HG03469 (cell line): Measurements from ENCODE around the gene PROS1.

Source experiments
- ATAC-seq: cut with Tn5 transposase; IDR thresholded peaks from one replicate; pipeline ENCODE4 v1.9.1; 2021; ENCODE audit warnings: mild to moderate bottlenecking, moderate library complexity, moderate number of reproducible peaks; ENCODE audit not compliant: unreplicated experiment

Gene PROS1

DNA sequence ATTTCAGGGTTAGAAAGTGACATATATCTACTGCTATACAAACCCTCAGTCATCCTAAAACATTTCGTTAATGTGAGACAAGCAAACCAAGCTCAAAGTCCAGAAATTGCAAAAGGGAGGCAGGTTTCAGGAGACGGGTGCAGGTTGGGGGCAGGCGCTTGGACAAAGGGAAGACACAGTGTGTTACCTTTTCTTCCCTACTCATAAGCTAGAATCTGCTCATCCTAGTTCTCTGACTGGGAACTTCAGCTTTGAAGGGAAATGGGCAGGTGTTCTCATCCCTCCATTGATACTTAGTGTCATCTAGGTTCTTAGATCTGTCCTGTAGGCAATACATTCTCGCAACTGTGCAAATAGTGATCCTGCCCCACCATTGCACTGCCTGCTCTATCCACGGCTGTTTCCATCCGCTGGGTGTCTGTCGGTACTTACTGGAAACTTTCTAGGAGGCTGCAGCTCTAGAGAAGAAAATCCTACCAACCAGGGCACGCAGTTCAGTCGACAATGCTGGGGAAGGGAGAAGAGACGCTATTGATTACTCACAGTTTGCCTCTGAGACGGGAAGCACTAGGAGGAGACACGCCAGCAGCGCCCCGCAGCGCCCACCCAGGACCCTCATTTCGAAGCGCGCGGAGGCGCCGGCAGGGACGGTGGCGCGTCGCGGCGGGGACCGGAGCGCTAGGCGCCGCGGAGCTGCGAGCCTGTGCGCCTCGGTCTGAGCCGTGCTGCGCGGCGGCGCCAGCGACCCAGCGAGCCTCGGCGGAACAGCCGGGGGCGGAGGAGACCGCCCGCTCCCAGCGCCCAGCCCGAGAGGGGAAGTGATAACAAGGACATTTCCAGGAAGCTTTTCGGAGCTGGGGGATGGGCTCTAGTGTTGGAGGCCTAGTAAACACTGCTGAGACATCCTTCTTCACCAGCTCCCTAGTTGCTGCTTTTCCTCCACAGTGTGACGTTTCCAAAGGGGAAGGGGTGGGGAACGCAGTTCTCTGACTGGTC is at the start of gene PROS1:
TSS of gene PROS1 (minus strand) at position 766 of the 996 bp plus-strand sequence. CDS start at position 619, 147 bp downstream.
- peak; percentile 80 for ATAC-seq

DNA sequence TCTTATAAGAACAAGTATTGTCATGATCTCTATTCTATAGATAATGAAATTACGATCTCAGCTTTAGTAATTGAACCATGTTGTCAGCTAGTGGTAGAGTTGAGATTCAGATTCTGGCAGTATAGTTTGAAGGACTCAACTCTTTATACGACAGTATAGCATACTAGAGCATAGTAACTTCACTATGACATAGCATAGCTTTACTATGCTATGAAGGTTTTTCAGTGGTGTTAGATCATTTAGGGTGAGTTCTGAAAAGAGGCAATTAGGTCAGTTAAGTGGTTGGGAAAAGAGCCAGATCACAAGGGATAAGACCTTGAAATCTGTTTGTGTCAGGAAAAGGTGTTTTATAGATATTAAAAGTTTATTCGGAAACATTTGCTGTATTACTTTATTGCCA is 46.6 kb upstream of the PROS1 start:
- ATAC-seq = no peak

GRCh38 chr3:94019659-94020058 is 46.0 kb upstream of the PROS1 start:
- no peak for ATAC-seq

- no peak for ATAC-seq
These were observed 41.3 kb upstream of the PROS1 start for GRCh38 chr3:94015025-94015424.

DNA sequence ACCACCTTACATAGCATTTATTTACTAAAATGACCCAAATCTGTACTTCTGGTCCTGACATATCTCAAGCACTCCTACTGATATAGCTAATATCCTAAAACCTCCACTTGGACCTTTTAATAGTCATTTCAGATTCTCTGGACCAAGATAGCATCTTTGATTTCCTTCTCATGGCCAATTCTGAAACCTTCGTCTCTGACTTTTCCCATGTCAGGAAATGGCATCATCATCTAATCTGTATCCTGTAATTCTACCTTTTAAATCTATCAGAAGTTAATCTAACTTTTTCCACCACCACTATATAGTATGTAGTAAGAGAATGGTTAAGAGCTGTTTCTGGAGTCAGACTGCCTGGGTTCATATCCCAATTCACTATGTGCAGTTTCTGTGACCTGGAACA is 38.5 kb upstream of the PROS1 start:
- ATAC-seq = no peak

GRCh38 chr3:94011233-94011711 is 37.6 kb upstream of the PROS1 start:
- ATAC-seq = no peak

DNA sequence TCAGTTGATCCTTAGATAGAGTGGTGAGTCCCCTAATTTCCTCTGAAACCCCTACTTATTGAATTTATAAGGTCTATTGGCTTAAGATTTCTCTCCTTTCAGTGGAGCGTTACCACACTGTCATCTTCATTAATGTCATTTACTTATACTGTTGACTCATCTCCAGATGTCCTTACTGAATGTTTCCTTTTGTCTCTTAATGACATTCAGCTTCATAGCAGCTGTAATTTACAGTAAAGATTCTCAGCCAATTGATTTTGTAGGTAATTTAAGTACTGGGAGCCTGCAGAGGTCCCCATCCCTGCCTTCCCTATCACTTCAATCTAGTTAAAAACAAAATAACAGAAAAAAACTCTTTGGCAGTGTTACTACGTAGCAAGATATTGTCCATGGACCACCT is 35.9 kb upstream of the PROS1 start:
- ATAC-seq = no peak

DNA sequence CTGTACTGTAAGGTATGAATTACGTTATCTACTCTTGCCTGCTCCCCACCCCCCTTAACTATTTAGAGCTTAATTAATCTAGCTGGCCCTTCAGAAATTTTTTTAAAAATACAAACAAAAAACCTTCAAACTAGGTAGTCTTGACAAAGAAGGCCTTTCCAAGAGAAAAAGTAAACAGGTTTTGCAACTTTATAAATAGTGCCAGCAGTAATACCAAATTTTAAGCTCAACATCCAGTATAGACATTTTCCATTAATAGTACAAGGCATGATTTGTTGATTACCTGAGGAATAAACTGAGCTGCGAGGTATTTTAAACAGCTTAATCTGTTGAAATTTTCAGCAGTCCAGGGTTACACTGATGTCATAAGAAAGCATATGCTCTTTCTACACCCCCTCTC is 34.6 kb upstream of the PROS1 start:
- ATAC-seq = no peak

- ATAC-seq = peak; percentile 91
These were observed 30.7 kb upstream of the PROS1 start for GRCh38 chr3:94004301-94004910.

GRCh38 chr3:94001827-94002495 is 28.3 kb upstream of the PROS1 start:
- no peak for ATAC-seq

GRCh38 chr3:94001191-94001590 is 27.5 kb upstream of the PROS1 start:
- ATAC-seq = no peak

- ATAC-seq = no peak
These were observed 20.4 kb upstream of the PROS1 start for GRCh38 chr3:93994056-93994455.

DNA sequence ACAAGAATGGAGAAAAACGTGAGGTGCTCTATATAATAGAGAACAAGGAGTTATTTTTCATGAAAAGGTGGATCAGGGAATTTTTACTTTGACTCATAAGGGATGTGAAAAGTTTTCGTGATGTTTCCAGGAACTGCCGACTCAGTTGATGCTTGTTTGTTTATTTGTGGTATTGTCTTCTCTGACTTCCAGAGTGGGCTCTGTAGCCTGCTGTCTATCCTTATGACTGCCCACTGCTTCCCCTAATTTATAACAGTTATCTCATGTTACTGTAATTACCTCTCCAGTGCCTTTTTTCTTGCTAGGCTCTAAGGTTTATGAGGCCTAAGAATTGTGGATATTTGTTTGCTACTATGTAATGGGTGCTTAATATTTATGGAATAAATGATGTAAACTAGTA is 18.5 kb upstream of the PROS1 start:
- no peak for ATAC-seq

DNA sequence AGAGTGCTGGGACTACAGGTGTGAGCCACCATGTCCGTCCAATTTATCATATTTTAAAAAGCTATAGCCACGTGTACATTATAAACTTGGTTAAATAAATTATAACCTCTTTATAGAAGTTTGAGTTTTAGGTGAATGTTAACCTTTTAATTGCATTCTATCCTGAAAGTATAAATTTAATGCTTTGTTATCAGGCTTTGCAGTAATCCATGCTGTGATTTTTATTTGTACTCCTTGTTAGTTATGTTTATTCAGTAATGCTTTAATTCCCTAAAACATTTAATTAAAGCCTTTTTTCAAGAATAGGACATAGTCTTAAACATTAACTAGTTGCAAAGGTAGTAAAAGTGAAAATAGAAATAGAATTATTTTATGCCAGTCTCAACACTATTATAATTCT is 17.9 kb upstream of the PROS1 start:
- ATAC-seq = no peak

DNA sequence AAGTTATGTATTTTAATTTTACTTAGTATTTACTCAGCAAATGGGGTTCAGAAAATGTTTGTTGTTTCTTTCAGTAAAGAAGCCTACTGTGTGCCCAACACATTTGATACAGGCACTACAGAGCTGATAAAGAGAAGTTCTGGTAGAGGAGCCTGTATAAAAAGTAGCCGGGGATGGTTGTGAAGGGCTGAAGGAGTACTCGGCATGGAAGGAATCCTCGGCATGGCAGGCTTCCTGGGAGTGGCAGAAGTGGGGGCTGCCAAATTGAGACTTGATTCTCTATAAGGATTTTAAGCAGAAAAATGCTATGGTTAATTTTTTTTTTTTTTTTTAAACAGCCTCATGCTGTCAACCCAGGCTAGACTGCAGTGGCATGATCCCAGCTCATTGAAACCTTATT is 15.5 kb upstream of the PROS1 start:
- no peak for ATAC-seq

- ATAC-seq = no peak
These were observed 15.1 kb upstream of the PROS1 start for GRCh38 chr3:93988764-93989163.

DNA sequence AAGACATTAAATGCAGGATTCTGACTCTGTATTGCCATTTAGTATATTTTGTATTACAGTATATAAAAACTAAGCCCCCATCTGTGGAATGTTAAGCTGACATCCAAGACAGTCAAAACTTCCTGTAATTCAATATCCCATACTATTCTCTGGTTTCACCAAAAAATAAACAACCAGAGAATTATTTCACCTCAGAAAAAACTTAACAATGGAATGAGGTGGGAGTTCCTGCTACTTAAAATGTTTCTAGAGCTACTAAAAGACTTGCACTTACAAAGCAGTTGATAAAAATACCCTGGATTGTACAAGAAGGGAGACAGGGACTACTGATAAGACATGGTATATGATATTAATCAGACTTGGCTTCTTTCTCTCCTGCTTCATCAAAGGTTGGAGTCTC is 14.6 kb upstream of the PROS1 start:
- ATAC-seq = no peak

DNA sequence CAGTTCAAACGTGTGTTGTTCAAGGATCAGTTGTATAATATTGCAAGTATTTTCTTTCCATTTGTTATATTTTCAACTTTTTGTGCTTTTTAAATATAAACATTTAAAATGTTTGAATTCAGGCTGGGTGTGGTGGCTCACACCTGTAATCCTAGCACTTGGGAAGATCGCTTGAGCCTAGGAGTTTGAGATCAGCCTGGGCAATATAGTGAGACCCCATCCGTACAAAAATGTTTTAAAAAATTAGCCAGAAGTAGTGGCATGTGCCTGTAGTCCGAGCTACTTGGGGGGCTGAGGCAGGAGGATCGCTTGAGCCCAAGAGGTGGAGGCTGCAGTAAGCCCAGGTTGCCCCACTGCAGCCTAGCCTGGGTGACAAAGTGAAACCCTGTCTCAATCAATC is 10.9 kb upstream of the PROS1 start:
- ATAC-seq = no peak

DNA sequence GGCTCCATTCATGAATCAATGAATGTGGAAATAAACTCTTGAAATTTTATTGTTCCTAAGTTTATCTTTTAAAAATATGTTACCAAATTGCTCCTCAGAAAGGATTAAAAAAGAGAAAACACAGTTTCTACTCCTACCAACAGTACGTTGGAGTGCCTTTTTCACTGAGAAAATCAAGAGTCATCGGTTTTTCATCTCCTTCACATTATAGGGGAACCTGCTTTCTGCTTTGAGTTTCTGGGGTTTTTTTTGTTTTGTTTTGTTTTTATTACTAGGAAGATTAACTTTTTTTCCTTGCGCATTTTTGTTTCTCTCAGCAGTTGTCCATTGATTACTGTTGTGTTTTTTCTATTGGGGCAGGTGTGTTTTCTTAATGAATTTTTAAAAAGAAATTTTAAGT is 9.7 kb upstream of the PROS1 start:
- ATAC-seq = no peak

DNA sequence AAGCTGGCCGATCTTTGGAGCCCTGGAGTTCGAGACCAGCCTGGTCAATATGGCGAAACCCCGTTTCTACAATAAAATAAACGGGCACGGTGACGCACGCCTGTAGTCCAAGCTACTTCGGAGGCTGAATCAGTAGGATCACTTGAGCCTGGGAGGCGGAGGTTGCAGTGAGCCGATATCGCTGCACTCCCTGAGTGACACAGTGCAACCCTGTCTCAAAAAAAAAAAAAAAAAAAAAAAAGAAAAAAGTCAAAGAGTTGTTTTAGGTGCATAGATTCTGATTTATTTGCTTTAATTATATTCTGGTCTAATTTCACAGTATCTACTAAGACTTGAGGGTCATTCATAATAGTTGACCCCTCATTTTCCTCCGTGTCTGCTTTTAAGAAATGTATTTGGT is 8.0 kb upstream of the PROS1 start:
- no peak for ATAC-seq

- ATAC-seq = peak; percentile 100
These were observed 6.4 kb upstream of the PROS1 start, which contains the start of gene ARL13B for GRCh38 chr3:93979850-93980676. ARL13B (plus strand) TSS chr3:93980155; CDS start chr3:93980424, 269 bp downstream.
